LNCaP clone FGC (cell line): Measurements from ENCODE around the gene CLTB.
A peak's percentile ranks its signal among the peaks of the same experiment; 100 is the strongest.

Experiments used
- DNase-seq: peaks from one replicate; pipeline ENCODE4 v3.0.0-alpha.2; 2011; ENCODE audit warnings: low read depth
- H3K4me3 ChIP-seq: 2 replicates; pipeline ENCODE4 v1.5.1; 2011; ENCODE audit warnings: mild to moderate bottlenecking, low read depth, low read length, control low read depth
- TF ChIP-seq, protein P1 (sequence below): IDR thresholded peaks from 2 replicates; pipeline ENCODE4 v1.5.1; 2012; ENCODE audit warnings: mild to moderate bottlenecking; ENCODE audit not compliant: control insufficient read depth, insufficient read depth; ENCODE audit errors: extremely low read depth

The CLTB gene, protein sequence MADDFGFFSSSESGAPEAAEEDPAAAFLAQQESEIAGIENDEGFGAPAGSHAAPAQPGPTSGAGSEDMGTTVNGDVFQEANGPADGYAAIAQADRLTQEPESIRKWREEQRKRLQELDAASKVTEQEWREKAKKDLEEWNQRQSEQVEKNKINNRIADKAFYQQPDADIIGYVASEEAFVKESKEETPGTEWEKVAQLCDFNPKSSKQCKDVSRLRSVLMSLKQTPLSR

DNA sequence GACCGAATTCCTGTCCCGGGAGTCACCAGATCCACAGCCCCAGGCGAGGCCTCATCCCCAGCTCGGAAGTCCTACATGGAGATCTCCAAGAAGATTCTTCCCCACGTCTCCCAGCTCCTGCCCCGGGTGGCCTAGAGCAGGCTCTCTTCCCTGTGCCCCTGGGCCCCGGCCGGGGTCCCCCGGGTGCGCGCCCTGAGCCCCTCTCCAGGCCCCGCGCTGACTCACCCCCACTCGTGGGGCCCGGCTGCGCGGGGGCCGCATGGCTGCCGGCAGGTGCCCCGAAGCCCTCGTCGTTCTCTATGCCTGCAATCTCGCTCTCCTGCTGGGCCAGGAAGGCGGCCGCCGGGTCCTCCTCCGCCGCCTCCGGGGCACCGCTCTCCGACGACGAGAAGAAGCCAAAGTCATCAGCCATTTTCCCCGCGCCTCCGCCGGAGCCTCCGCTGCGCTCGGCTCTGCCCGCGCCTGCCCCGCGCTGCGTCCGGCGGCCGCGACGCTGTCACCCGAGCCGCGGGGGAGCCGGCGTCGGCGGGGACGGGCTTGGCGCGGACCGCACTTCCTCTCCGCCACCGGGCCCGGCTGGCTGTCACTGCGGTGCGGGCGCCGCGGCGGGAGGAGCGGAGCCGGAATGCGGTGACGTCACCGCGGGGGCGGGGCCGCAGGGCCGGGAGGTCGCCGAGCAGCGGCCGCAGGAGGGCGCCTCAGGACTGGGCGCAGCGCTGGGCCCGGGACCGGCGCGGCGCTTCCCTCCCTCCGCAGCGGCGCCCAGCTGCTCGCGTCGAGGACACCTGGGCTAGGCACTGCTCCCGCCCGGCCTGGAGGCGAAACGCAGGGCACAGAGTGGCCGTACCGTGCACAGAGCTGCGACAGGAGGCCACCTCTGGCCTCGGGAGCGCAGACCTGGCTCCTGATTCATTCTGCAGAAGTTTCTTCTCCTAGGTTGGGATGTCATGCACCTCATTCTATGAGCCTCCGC lies at the start of gene CLTB:
Gene CLTB (minus strand): TSS at position 588 of the 973 bp plus-strand sequence. CDS start 176 bp downstream, at position 412.
- TF ChIP-seq, protein P1, sequence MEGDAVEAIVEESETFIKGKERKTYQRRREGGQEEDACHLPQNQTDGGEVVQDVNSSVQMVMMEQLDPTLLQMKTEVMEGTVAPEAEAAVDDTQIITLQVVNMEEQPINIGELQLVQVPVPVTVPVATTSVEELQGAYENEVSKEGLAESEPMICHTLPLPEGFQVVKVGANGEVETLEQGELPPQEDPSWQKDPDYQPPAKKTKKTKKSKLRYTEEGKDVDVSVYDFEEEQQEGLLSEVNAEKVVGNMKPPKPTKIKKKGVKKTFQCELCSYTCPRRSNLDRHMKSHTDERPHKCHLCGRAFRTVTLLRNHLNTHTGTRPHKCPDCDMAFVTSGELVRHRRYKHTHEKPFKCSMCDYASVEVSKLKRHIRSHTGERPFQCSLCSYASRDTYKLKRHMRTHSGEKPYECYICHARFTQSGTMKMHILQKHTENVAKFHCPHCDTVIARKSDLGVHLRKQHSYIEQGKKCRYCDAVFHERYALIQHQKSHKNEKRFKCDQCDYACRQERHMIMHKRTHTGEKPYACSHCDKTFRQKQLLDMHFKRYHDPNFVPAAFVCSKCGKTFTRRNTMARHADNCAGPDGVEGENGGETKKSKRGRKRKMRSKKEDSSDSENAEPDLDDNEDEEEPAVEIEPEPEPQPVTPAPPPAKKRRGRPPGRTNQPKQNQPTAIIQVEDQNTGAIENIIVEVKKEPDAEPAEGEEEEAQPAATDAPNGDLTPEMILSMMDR, result peak; percentile 98
- H3K4me3 ChIP-seq, result peak within 1 kb of the TSS; percentile 85
- peak; percentile 40 for DNase-seq

DNA sequence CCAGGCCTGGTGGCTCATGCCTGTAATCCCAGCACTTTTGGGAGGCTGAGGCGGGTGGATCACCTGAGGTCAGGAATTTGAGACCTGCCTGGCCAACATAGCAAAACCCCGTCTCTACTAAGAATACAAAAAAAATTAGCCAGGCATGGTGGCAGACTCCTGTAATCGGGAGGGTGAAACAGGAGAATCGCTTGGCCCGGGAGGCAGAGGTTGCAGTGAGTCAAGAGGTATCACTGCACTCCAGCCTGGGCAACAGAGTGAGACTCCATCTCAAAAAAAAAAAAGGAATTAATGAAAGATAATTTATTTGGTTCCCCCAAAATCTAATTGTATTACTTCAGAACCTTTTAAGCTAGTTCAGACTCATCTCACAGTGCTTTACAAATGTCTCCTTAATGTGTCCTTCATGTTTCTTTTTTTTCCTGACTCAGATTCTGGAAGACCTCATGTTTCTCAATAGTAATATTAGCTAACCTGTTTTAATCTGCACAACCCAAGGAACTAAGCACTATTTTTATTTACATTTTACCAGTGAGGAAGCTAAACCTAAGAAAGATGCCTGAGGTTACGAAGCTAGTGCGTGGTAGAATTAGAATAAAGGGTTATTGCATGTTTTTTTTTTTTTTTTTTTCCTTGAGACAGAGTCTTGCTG lies 46.9 kb upstream of the CLTB start:
- TF ChIP-seq, protein P1, result no peak
- no peak overlapping the region for H3K4me3 ChIP-seq
- no peak for DNase-seq

DNA sequence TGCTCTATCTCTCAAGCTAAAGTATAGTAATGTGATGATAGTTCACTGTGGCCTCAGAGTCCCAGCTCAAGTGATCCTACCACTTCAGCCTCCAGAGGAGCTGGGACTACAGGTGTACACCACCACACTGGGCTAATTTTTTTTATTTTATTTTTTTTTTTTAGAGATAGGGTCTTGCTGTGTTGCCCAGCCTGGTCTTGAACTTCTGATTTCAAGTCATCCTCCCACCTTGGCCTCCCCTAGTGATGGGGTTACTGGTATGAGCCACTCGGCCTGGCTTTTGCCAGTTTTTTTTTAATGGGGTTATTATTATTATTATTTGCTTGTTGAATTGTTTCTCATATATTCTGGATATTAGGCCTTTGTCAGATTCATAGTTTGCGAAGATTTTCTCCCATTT lies 45.0 kb upstream of the CLTB start:
- TF ChIP-seq, protein P1, result no peak
- no peak for DNase-seq
- no peak overlapping the region for H3K4me3 ChIP-seq

DNA sequence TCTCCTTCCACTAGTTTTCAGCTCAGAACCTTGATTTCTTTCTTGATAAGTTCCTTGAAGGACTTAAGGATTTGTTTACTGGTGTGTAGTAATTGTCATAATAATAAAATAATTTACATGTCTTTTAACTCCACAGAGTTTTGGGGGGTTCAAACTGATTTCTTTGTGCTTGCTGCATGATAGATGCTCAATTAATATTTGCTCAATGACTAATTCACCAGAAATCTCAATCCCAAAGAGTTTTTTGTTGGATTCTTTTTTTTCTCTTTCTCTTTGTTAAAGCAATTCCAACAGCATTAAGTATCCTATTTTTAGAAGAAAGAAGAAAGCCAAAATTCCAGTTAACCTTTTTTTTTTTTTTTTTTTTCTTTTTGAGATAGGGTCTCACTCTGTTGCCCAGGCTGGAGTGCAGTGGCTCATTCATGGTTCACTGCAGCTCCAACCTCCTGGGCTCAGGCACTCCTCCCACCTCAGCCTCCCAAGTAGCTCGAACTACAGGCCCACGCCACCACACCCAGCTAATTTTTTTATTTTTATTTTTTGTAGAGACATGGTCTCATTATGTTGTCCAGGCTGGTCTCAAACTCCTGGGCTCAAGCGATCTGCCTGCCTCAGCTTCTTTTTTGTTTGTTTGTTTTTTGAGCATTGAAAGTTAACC lies 42.7 kb upstream of the CLTB start:
- no peak overlapping the region for H3K4me3 ChIP-seq
- DNase-seq, result no peak
- TF ChIP-seq, protein P1, result no peak

DNA sequence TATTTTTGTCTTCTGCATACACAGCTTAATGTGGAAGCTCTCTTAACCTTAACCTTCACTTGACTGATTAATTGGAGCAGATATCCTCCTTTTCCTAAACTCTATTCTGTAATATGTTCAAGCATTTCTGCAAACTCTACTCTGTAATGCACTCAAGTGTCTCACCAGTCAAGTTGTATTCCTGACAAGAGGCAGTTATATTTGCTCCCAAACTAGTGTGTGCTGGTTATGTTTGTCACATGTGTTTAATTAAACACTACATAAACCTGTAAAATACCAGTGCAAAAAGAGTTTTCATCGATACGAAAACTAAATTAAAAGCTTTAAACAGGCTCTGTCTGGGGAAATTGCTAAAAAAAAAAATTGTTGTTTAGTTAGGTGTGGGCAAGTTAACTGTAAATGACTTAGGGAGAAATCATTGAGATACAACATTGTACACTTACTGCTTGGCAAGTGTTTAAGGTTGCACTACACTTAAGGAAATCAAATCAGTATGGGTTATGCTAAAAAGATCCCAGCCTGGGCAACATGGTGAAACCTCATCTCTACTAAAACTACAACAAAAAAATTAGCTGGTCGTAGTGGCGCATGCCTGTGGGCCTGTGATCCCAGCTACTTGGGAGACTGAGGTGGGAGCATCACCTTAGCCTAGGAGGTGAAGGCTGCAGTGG lies 38.5 kb upstream of the CLTB start:
- no peak overlapping the region for H3K4me3 ChIP-seq
- no peak for DNase-seq
- TF ChIP-seq, protein P1, result no peak

DNA sequence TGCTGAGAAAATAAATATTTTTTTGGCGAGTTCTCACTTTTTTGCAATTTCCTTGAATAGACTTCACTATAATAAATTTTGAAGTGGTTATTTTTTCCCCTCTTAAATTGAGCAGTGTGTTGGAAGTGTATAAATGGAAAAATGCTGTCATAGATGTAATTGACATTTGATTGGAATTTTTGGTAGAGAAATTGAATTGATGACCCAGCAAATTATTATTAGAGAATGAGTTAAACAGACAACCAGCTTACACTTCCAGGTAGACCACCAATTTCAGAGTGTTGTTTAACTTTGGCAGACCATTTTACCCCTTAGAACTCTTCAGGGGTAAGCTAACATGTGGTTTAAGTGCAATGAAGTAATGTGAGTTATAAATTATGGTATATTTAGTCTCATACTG lies 33.7 kb upstream of the CLTB start:
- DNase-seq, result no peak
- TF ChIP-seq, protein P1, result no peak
- no peak overlapping the region for H3K4me3 ChIP-seq
